Measurements from ENCODE around the gene IL12RB2. TPM values are rescaled to one million over a fixed set of nuclear protein-coding genes. Genes with fewer than 3 reads are reported as not detected.
A peak's percentile ranks its signal among the peaks of the same experiment; 100 is the strongest.

Gene IL12RB2
- total and polyA plus RNA-seq, 2 donors (not counting 1 experiment from before 2014, with no cell fraction given) = 0.67 TPM; not detected in 1

DNA sequence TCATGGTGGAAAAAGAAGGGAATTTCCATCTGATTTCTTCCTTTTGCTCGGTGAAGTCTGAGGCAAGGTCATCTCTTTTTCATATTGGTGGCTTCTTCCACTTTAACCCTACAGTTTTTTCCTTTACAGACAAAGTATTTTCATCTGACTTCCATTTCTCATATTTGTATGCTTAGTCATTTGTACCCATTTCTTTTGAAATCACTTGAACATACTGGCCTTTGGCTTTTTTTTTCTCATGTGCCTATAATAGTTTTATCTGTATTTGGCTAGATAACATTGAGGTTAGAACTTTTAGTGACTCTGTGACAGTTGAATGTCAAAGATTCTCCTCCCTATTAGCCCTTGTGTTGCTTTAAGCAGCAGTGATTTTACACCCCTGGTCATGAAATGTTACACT lies 27.7 kb downstream of the IL12RB2 start:
- Histone ChIP-seq H3K79me2 (ENCODE audit: control insufficient read depth, insufficient read depth, low read length) (no peaks in the 10 kb centered on the region), H4K20me1 (ENCODE audit: control insufficient read depth, insufficient read depth, low read length, poor library complexity, severe bottlenecking) (no peaks in the 10 kb centered on the region), H3K4me2 (replicated peaks; ENCODE audit: low read depth, low read length, poor library complexity, severe bottlenecking) (no peak overlapping the region), H2AFZ (ENCODE audit: insufficient read depth, low read depth, low read length, poor library complexity, severe bottlenecking) (no peak overlapping the region), H3K9me3 (ENCODE audit: control extremely low read depth in 1 of 3, control insufficient read depth in 2 of 3, insufficient read depth in 1 of 3, low read length in 2 of 3) (no peaks in the 10 kb centered on the region), H3K27me3 (replicated peaks in 1 of 4; ENCODE audit: control extremely low read depth in 1 of 4, control insufficient read depth in 3 of 4, insufficient read depth in 4 of 4, low read length in 3 of 4) (no peaks in the 10 kb centered on the region), H3K4me3 (ENCODE audit: control extremely low read depth in 1 of 5, extremely low read depth in 1 of 5, insufficient read depth in 1 of 5, low read depth in 2 of 5, low read length in 4 of 5) (no peak overlapping the region), H3K9ac (ENCODE audit: low read length) (no peak overlapping the region), H3K27ac (ENCODE audit: low read length in 2 of 2) (no peak overlapping the region), H3K36me3 (replicated peaks in 1 of 2; ENCODE audit: control extremely low read depth in 1 of 2, control insufficient read depth in 1 of 2, extremely low read depth in 1 of 2, insufficient read depth in 2 of 2, low read length in 1 of 2) (no peaks in the 10 kb centered on the region), H3K4me1 (ENCODE audit: control insufficient read depth in 2 of 2, insufficient read depth in 2 of 2, low read length in 2 of 2) (peaks cover 38 to 44% of the 10 kb centered on the region in 2 donors)
- no peak for ATAC-seq (ENCODE audit: low read depth)
- DNase-seq = no peak
- Mint-ChIP-seq H3K4me1 (peaks cover 44% of the 10 kb centered on the region), H3K27me3 (peaks cover 4% of the 10 kb centered on the region), H3K27ac (no peak overlapping the region), H3K4me3 (no peak overlapping the region), H3K9me3 (ENCODE audit: insufficient read depth) (no peaks in the 10 kb centered on the region)
- no CpG with 5 or more reads among the region's 1 CpG for WGBS (ENCODE audit: insufficient coverage)
- CTCF ChIA-PET = no interaction called here
- intact Hi-C loops (cut with micrococcal nuclease) = no loop called here
- TF ChIP-seq EZH2 (IDR thresholded peaks at IDR 0.05; ENCODE audit: borderline replicate concordance, insufficient read depth, low read depth, low read length, poor library complexity, severe bottlenecking) = no peak
- TF ChIP-seq, protein P1, sequence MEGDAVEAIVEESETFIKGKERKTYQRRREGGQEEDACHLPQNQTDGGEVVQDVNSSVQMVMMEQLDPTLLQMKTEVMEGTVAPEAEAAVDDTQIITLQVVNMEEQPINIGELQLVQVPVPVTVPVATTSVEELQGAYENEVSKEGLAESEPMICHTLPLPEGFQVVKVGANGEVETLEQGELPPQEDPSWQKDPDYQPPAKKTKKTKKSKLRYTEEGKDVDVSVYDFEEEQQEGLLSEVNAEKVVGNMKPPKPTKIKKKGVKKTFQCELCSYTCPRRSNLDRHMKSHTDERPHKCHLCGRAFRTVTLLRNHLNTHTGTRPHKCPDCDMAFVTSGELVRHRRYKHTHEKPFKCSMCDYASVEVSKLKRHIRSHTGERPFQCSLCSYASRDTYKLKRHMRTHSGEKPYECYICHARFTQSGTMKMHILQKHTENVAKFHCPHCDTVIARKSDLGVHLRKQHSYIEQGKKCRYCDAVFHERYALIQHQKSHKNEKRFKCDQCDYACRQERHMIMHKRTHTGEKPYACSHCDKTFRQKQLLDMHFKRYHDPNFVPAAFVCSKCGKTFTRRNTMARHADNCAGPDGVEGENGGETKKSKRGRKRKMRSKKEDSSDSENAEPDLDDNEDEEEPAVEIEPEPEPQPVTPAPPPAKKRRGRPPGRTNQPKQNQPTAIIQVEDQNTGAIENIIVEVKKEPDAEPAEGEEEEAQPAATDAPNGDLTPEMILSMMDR (IDR thresholded peaks at IDR 0.05) = no peak
- POLR2A ChIA-PET = no interaction called here

- TF ChIP-seq EZH2 (IDR thresholded peaks at IDR 0.05; ENCODE audit: borderline replicate concordance, insufficient read depth, low read depth, low read length, poor library complexity, severe bottlenecking) = no peak
- TF ChIP-seq, protein P1 (IDR thresholded peaks at IDR 0.05) = no peak
- no peaks in the 10 kb centered on the region for H3K79me2 ChIP-seq (ENCODE audit: control insufficient read depth, insufficient read depth, low read length)
- no peaks in the 10 kb centered on the region for H3K36me3 ChIP-seq (replicated peaks in 1 of 2; ENCODE audit: control extremely low read depth in 1 of 2, control insufficient read depth in 1 of 2, extremely low read depth in 1 of 2, insufficient read depth in 2 of 2, low read length in 1 of 2)
- H4K20me1 ChIP-seq (ENCODE audit: control insufficient read depth, insufficient read depth, low read length, poor library complexity, severe bottlenecking) = no peaks in the 10 kb centered on the region
- peak overlapping the region; percentile 29 for H3K4me3 Mint-ChIP-seq
- H3K9ac ChIP-seq (ENCODE audit: low read length) = no peak overlapping the region
- no peak overlapping the region for H3K27ac Mint-ChIP-seq
- H3K4me3 ChIP-seq (ENCODE audit: control extremely low read depth in 1 of 5, extremely low read depth in 1 of 5, insufficient read depth in 1 of 5, low read depth in 2 of 5, low read length in 4 of 5) = no peak overlapping the region
- peaks cover 50% of the 10 kb centered on the region for H3K4me1 Mint-ChIP-seq
- H2AFZ ChIP-seq (ENCODE audit: insufficient read depth, low read depth, low read length, poor library complexity, severe bottlenecking) = no peak overlapping the region
- no peaks in the 10 kb centered on the region for H3K27me3 ChIP-seq (replicated peaks in 1 of 4; ENCODE audit: control extremely low read depth in 1 of 4, control insufficient read depth in 3 of 4, insufficient read depth in 4 of 4, low read length in 3 of 4)
- intact Hi-C loops (cut with micrococcal nuclease) = no loop called here
- no peak overlapping the region for H3K27ac ChIP-seq (ENCODE audit: low read length in 2 of 2)
- POLR2A ChIA-PET = no interaction called here
- CTCF ChIA-PET = no interaction called here
- H3K4me2 ChIP-seq (replicated peaks; ENCODE audit: low read depth, low read length, poor library complexity, severe bottlenecking) = no peak overlapping the region
- ATAC-seq (ENCODE audit: low read depth) (no peak), DNase-seq (no peak)
- H3K9me3 ChIP-seq (ENCODE audit: control extremely low read depth in 1 of 3, control insufficient read depth in 2 of 3, insufficient read depth in 1 of 3, low read length in 2 of 3) = no peaks in the 10 kb centered on the region
- 80% methylated on average over 4 of the region's 5 CpGs for WGBS (ENCODE audit: insufficient coverage)
- H3K9me3 Mint-ChIP-seq (ENCODE audit: insufficient read depth) = no peaks in the 10 kb centered on the region
- peaks cover 4% of the 10 kb centered on the region for H3K27me3 Mint-ChIP-seq
- peaks cover 39 to 47% of the 10 kb centered on the region in 2 donors for H3K4me1 ChIP-seq (ENCODE audit: control insufficient read depth in 2 of 2, insufficient read depth in 2 of 2, low read length in 2 of 2)
Measured at GRCh38 chr1:67336157-67336556, 28.5 kb downstream of the IL12RB2 start.
